Thyroid gland (tissue), 4 donors: ENCODE measurements around the gene WNT7A. TPM values are rescaled to one million over a fixed set of nuclear protein-coding genes. Genes with fewer than 3 reads are reported as not detected.

Experiments used
- DNase-seq, 2 donors: peaks; one replicate each; pipeline ENCODE4 v3.0.0-alpha.2; 2019
- H3K27ac ChIP-seq, 3 donors: fragments of 200-600 bp; sonication (generic); 1 replicate in 2 of 3; 2 replicates in 1 of 3; pipeline ENCODE4 v1.5.1; 2016 to 2019; ENCODE audit warnings: mild to moderate bottlenecking in 1 of 3, moderate library complexity in 1 of 3
- H3K27me3 ChIP-seq: fragments of 200-600 bp; sonication (generic); one replicate; pipeline ENCODE4 v1.5.1; 2019
- H3K36me3 ChIP-seq, 2 donors: fragments of 200-600 bp; sonication (generic); one replicate each; pipeline ENCODE4 v1.5.1; 2016 to 2019
- H3K4me1 ChIP-seq, 2 donors: fragments of 200-600 bp; sonication (generic); one replicate each; pipeline ENCODE4 v1.5.1; 2017 to 2019
- H3K4me3 ChIP-seq, 3 donors: fragments of 200-600 bp; sonication (generic); replicated peaks in 1 of 3; 1 replicate in 2 of 3; 2 replicates in 1 of 3; pipeline ENCODE4 v1.5.1; 2016; ENCODE audit warnings: mild to moderate bottlenecking in 1 of 3
- H3K9me3 ChIP-seq: fragments of 200-600 bp; sonication (generic); one replicate; pipeline ENCODE4 v1.5.1; 2017
- POLR2A ChIP-seq, 2 donors: fragments of 450-650 bp; IDR thresholded peaks; one replicate each; pipeline ENCODE4 v1.6.1; 2017; ENCODE audit warnings: antibody characterized with exemption in 2 of 2, mild to moderate bottlenecking in 2 of 2, moderate library complexity in 1 of 2
- WGBS, 2 donors: methylation state at CpG; one replicate each; pipeline ENCODE4 v1.1.5; 2017; 5-methylcytosine and 5-hydroxymethylcytosine counted together
- intact Hi-C: fragments of 100-400 bp; cut with DNase I; formaldehyde crosslinking; loops from one replicate; pipeline ENCODE4 v1.15.1; 2023
- total RNA-seq, 4 donors: library from RNA; depleted of rRNA; stranded (reverse); fragments of >200 nt; gene quantifications; one replicate each; pipeline ENCODE4 v1.2.3, GENCODE V29; 2016
- TF ChIP-seq, protein P1 (sequence below), 6 experiments: fragments of 200-600 bp in 3 of 6; fragments of 450-650 bp in 3 of 6; sonication (generic) in 3 of 6; IDR thresholded peaks; one replicate each; pipeline ENCODE4 v1.5.1; 2016 to 2019; ENCODE audit warnings: antibody characterized with exemption in 6 of 6, mild to moderate bottlenecking in 2 of 6, inconsistent platforms in 1 of 6, moderate library complexity in 1 of 6

The WNT7A gene
- total RNA-seq, 4 donors from 2014 or later, result not detected

DNA sequence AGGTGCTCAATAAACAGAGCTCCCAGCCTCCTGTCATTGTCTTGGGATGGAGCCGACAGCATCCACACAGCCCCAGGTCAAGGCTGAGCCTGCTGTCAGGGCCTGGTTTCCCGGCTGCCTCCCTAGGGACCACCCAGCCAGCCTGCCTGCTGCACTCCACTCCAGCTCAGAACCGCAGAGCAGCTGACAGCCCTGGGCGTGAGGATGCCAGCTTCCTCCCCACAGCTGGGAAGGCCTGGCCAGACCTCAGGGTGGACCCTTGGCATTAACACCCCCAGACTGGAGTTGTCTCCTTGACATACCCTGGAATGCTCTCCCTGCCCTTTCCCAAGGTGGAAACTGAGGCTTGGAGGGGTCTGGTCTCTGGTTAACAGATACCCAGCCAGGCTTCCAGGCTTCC, 112.0 kb downstream of the WNT7A start:
- DNase-seq, result no peak
- 58 to 61% methylated on average over 3 to 4 of the region's 4 CpGs for WGBS, 2 donors
- H3K27me3 ChIP-seq, result no peaks in the 10 kb centered on the region
- no peak overlapping the region for H3K27ac ChIP-seq
- TF ChIP-seq, protein P1, sequence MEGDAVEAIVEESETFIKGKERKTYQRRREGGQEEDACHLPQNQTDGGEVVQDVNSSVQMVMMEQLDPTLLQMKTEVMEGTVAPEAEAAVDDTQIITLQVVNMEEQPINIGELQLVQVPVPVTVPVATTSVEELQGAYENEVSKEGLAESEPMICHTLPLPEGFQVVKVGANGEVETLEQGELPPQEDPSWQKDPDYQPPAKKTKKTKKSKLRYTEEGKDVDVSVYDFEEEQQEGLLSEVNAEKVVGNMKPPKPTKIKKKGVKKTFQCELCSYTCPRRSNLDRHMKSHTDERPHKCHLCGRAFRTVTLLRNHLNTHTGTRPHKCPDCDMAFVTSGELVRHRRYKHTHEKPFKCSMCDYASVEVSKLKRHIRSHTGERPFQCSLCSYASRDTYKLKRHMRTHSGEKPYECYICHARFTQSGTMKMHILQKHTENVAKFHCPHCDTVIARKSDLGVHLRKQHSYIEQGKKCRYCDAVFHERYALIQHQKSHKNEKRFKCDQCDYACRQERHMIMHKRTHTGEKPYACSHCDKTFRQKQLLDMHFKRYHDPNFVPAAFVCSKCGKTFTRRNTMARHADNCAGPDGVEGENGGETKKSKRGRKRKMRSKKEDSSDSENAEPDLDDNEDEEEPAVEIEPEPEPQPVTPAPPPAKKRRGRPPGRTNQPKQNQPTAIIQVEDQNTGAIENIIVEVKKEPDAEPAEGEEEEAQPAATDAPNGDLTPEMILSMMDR (IDR thresholded peaks at IDR 0.05), result no peak
- no peaks in the 10 kb centered on the region for H3K9me3 ChIP-seq
- no peak overlapping the region for H3K4me3 ChIP-seq
- H3K4me1 ChIP-seq, result no peaks in the 10 kb centered on the region
- intact Hi-C loops, result no loop called here
- no peaks in the 10 kb centered on the region for H3K36me3 ChIP-seq

DNA sequence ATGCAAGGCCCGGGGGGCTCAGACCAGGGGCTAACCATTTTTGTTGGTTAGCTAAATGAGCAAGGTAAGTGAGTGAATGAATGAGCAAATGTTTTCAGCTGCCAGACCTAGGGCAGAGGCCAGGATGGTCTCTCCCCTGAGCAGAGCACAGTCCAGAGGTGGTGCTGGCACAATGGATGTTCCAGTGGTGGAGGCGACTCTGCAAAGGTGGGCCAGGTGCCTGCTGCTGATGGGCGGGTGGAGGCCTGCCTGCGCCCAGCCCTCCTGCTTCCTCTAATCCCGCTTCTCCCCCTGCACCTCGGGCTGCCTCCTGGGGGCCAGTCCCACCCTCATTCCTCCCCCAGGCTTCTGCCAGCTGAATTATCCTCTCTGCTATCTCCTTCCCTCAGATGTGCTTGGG, 112.8 kb downstream of the WNT7A start:
- Histone ChIP-seq H3K4me3 (no peak overlapping the region), H3K27ac (no peak overlapping the region), H3K4me1 (no peaks in the 10 kb centered on the region), H3K36me3 (no peaks in the 10 kb centered on the region), H3K9me3 (no peaks in the 10 kb centered on the region), H3K27me3 (no peaks in the 10 kb centered on the region)
- no peak for DNase-seq
- 79 to 85% methylated on average over 5 to 6 of the region's 6 CpGs for WGBS, 2 donors
- TF ChIP-seq POLR2A (IDR thresholded peaks at IDR 0.05), result no peak
- TF ChIP-seq, protein P1 (IDR thresholded peaks at IDR 0.05), result no peak
- intact Hi-C loops, result no loop called here

Other genes starting within 250 kb of the WNT7A start
- gene CHCHD4, start 244.8 kb upstream of the WNT7A start, total RNA-seq, result 10 to 100 TPM; 15.1 to 20.2 (median 16.0) TPM
- 100 to 1,000 TPM in 1 of 4 donors, 10 to 100 TPM in 3; 69.6 to 109 (median 90.3) TPM for gene TMEM43, start 245.0 kb upstream of the WNT7A start, total RNA-seq